ENCODE data around the gene PACSIN2. TPM values are rescaled to one million over a fixed set of nuclear protein-coding genes. Genes with fewer than 3 reads are reported as not detected.

PACSIN2 gene
- total RNA-seq, 2 experiments from 2014 or later, result 33.5 to 35.7 TPM

- ChIA-PET POLR2A (interaction anchor here (0.7 kb wide), 1 partner anchor 35 kb away, joined by 3 read pairs; no protein-coding TSS in a partner anchor), CTCF (interaction anchor here (1.4 kb wide), 1 partner anchor 64 kb away, joined by 3 read pairs; no protein-coding TSS in a partner anchor)
- Mint-ChIP-seq H3K4me1 (ENCODE audit: low read depth) (peaks cover 37% of the 10 kb centered on the region), H3K9me3 (no peaks in the 10 kb centered on the region), H3K27ac (peak overlapping the region; percentile 71), H3K4me3 (no peak overlapping the region), H3K27me3 (no peaks in the 10 kb centered on the region), H3K36me3 (ENCODE audit: low read depth) (peaks cover 13% of the 10 kb centered on the region)
- intact Hi-C loops (cut with micrococcal nuclease), result no loop called here
- DNase-seq (peak; percentile 31), ATAC-seq (no peak)
- no peak for TF ChIP-seq CTCF (IDR thresholded peaks at IDR 0.05)
These were observed 44.9 kb downstream of the PACSIN2 start for GRCh38 chr22:42970029-42970428.

GRCh38 chr22:42969348-42969975, 45.5 kb downstream of the PACSIN2 start:
- DNase-seq (no peak), ATAC-seq (no peak)
- TF ChIP-seq CTCF (IDR thresholded peaks at IDR 0.05), result no peak
- H3K4me1 Mint-ChIP-seq (ENCODE audit: low read depth), result peaks cover 41% of the 10 kb centered on the region
- intact Hi-C loops (cut with micrococcal nuclease), result no loop called here
- POLR2A ChIA-PET, result interaction anchor here (0.8 kb wide), 1 partner anchor 12 kb away, joined by 3 read pairs; no protein-coding TSS in a partner anchor
- H3K27me3 Mint-ChIP-seq, result no peaks in the 10 kb centered on the region
- H3K4me3 Mint-ChIP-seq, result no peak overlapping the region
- no peaks in the 10 kb centered on the region for H3K9me3 Mint-ChIP-seq
- peaks cover 13% of the 10 kb centered on the region for H3K36me3 Mint-ChIP-seq (ENCODE audit: low read depth)
- peak overlapping the region; percentile 71 for H3K27ac Mint-ChIP-seq
- CTCF ChIA-PET, result no interaction called here

- ATAC-seq (no peak), DNase-seq (no peak)
- POLR2A ChIA-PET, result interaction anchor here (1.2 kb wide), 1 partner anchor 9 kb away, joined by 3 read pairs; no protein-coding TSS in a partner anchor
- peaks cover 47% of the 10 kb centered on the region for H3K4me1 Mint-ChIP-seq (ENCODE audit: low read depth)
- H3K4me3 Mint-ChIP-seq, result no peak overlapping the region
- intact Hi-C loops (cut with micrococcal nuclease), result no loop called here
- peaks cover 15% of the 10 kb centered on the region for H3K36me3 Mint-ChIP-seq (ENCODE audit: low read depth)
- H3K27ac Mint-ChIP-seq, result no peak overlapping the region
- no peak for TF ChIP-seq CTCF (IDR thresholded peaks at IDR 0.05)
- H3K9me3 Mint-ChIP-seq, result no peaks in the 10 kb centered on the region
- H3K27me3 Mint-ChIP-seq, result no peaks in the 10 kb centered on the region
- CTCF ChIA-PET, result no interaction called here
These were observed 47.0 kb downstream of the PACSIN2 start for GRCh38 chr22:42967933-42968332.

- Mint-ChIP-seq H3K4me3 (no peak overlapping the region), H3K27me3 (no peaks in the 10 kb centered on the region), H3K4me1 (ENCODE audit: low read depth) (peaks cover 54% of the 10 kb centered on the region), H3K9me3 (no peaks in the 10 kb centered on the region), H3K36me3 (ENCODE audit: low read depth) (peaks cover 15% of the 10 kb centered on the region), H3K27ac (no peak overlapping the region)
- ChIA-PET POLR2A (interaction anchor here (1.0 to 1.2 kb wide), 2 partner anchors 23 to 27 kb away, joined by 3 to 4 read pairs; no protein-coding TSS in a partner anchor), CTCF (no interaction called here)
- no peak for TF ChIP-seq CTCF (IDR thresholded peaks at IDR 0.05)
- no peak for ATAC-seq
- no peak for DNase-seq
- intact Hi-C loops (cut with micrococcal nuclease), result no loop called here
These were observed 47.9 kb downstream of the PACSIN2 start for GRCh38 chr22:42967005-42967404.

GRCh38 chr22:42966497-42966896, 48.5 kb downstream of the PACSIN2 start:
- Mint-ChIP-seq H3K36me3 (ENCODE audit: low read depth) (peaks cover 15% of the 10 kb centered on the region), H3K9me3 (no peaks in the 10 kb centered on the region), H3K4me3 (no peak overlapping the region), H3K27me3 (no peaks in the 10 kb centered on the region), H3K4me1 (ENCODE audit: low read depth) (peaks cover 59% of the 10 kb centered on the region), H3K27ac (no peak overlapping the region)
- ChIA-PET CTCF (no interaction called here), POLR2A (interaction anchor here (0.5 to 1.2 kb wide), 3 partner anchors 23 to 121 kb away, joined by 3 to 4 read pairs (median 4); no protein-coding TSS in a partner anchor)
- TF ChIP-seq CTCF (IDR thresholded peaks at IDR 0.05), result no peak
- no peak for ATAC-seq
- intact Hi-C loops (cut with micrococcal nuclease), result no loop called here
- no peak for DNase-seq
